Lung (tissue), 12 donors: ENCODE measurements around the gene DACT1. TPM values are rescaled to one million over a fixed set of nuclear protein-coding genes. Genes with fewer than 3 reads are reported as not detected.
A peak's percentile ranks its signal among the peaks of the same experiment; 100 is the strongest.

ENCODE experiments used
- ATAC-seq: fragments of 200-7000 bp; cut with Tn5 transposase; one replicate; pipeline ENCODE4 v1.9.1; 2020; ENCODE audit warnings: moderate number of reproducible peaks; ENCODE audit not compliant: insufficient read depth, low FRiP score
- DNase-seq, 3 donors: peaks; one replicate each; pipeline ENCODE4 v3.0.0-alpha.2; 2013 to 2017
- H3K27ac ChIP-seq, 2 donors: one replicate each; pipeline ENCODE4 v1.5.1; 2013; ENCODE audit warnings: mild to moderate bottlenecking in 2 of 2, moderate library complexity in 2 of 2, control low read depth in 1 of 2, inconsistent platforms in 1 of 2, low read depth in 1 of 2, low read length in 1 of 2
- H3K27me3 ChIP-seq, 3 donors: one replicate each; pipeline ENCODE4 v1.5.1; 2013; ENCODE audit warnings: low read length in 2 of 3; ENCODE audit not compliant: control insufficient read depth in 3 of 3, insufficient read depth in 3 of 3
- H3K36me3 ChIP-seq, 4 donors: one replicate each; pipeline ENCODE4 v1.5.1; 2013; ENCODE audit warnings: low read length in 4 of 4, mild to moderate bottlenecking in 1 of 4, moderate library complexity in 1 of 4; ENCODE audit not compliant: control insufficient read depth in 4 of 4, insufficient read depth in 4 of 4
- H3K4me1 ChIP-seq, 5 donors: one replicate each; pipeline ENCODE4 v1.5.1; 2013; ENCODE audit warnings: low read length in 5 of 5, mild to moderate bottlenecking in 2 of 5, moderate library complexity in 1 of 5; ENCODE audit not compliant: control insufficient read depth in 5 of 5, insufficient read depth in 5 of 5
- H3K4me3 ChIP-seq: one replicate; pipeline ENCODE4 v1.5.1; 2013; ENCODE audit warnings: mild to moderate bottlenecking, control low read depth, moderate library complexity
- H3K9ac ChIP-seq, 2 donors: one replicate each; pipeline ENCODE4 v1.5.1; 2013; ENCODE audit warnings: low read length in 2 of 2, control low read depth in 1 of 2; ENCODE audit not compliant: insufficient read depth in 1 of 2
- H3K9me3 ChIP-seq, 4 donors: one replicate each; pipeline ENCODE4 v1.5.1; 2013; ENCODE audit warnings: low read length in 3 of 4, mild to moderate bottlenecking in 1 of 4, moderate library complexity in 1 of 4; ENCODE audit not compliant: control insufficient read depth in 4 of 4, insufficient read depth in 3 of 4
- CTCF ChIP-seq: IDR thresholded peaks from 2 replicates; pipeline ENCODE4 v1.5.1; 2012; ENCODE audit warnings: mild to moderate bottlenecking; ENCODE audit errors: control extremely low read depth, extremely low read depth
- WGBS, 2 donors: extraction: QIAGEN DNeasy Blood & Tissue Kit; methylation state at CpG; one replicate each; pipeline ENCODE4 v1.1.7; 2013; 5-methylcytosine and 5-hydroxymethylcytosine counted together
- polyA plus RNA-seq, 2 donors: library from polyadenylated mRNA; stranded (reverse); fragments of 200-250 nt; gene quantifications; one replicate each; pipeline ENCODE4 v1.2.1, GENCODE V29; 2013
- total RNA-seq, 2 donors: library from RNA; depleted of rRNA in 1 of 2; stranded (reverse); fragments of >200 nt in 1 of 2; gene quantifications; one replicate each; pipeline ENCODE4 v1.2.1, GENCODE V29; 2014 to 2021
- donor health status: control.
- donor health status: control.
- donor health status: Bipolar disorder and iron deficiency.
- donor health status: healthy.
- donor health status: DM: yes; HTN: yes; CAD: no.

Gene DACT1
- total and polyA plus RNA-seq, 4 donors, result 1.7 to 22.4 (median 3.9) TPM

GRCh38 chr14:58668848-58669480, 31.2 kb downstream of the DACT1 start:
- WGBS, 2 donors, result 58 to 62% methylated on average over 5 of the region's 5 CpGs

GRCh38 chr14:58669556-58670200, 31.9 kb downstream of the DACT1 start:
- no peak overlapping the region for H3K27ac ChIP-seq

More at GRCh38 chr14:58668848-58669480, 31.2 kb downstream of the DACT1 start:
- H3K27ac ChIP-seq, result no peak overlapping the region
- peaks cover 0 to 37% (median 6%) of the 10 kb centered on the region in 5 donors for H3K4me1 ChIP-seq
- no peaks in the 10 kb centered on the region for H3K9me3 ChIP-seq
- H3K27me3 ChIP-seq, result no peaks in the 10 kb centered on the region
- no peak overlapping the region for H3K4me3 ChIP-seq
- no peaks in the 10 kb centered on the region for H3K36me3 ChIP-seq
- no peak overlapping the region for H3K9ac ChIP-seq
- no peak for TF ChIP-seq CTCF
- ATAC-seq (no peak), DNase-seq (peak in 1 of 3 donors; percentile 10)

GRCh38 chr14:58671024-58671423, 33.3 kb downstream of the DACT1 start:
- ATAC-seq (no peak), DNase-seq (peak in 2 of 3 donors; percentile 34 to 45)
- H3K4me3 ChIP-seq, result no peak overlapping the region
- H3K36me3 ChIP-seq, result no peaks in the 10 kb centered on the region
- H3K4me1 ChIP-seq, result peaks cover 0 to 37% (median 6%) of the 10 kb centered on the region in 5 donors
- no peaks in the 10 kb centered on the region for H3K9me3 ChIP-seq
- no peaks in the 10 kb centered on the region for H3K27me3 ChIP-seq
- 77 to 78% methylated on average over 1 of the region's 1 CpG for WGBS, 2 donors
- H3K9ac ChIP-seq, result no peak overlapping the region
- no peak overlapping the region for H3K27ac ChIP-seq
- TF ChIP-seq CTCF, result no peak

More at GRCh38 chr14:58669556-58670200, 31.9 kb downstream of the DACT1 start:
- H3K4me1 ChIP-seq, result peaks cover 0 to 37% (median 6%) of the 10 kb centered on the region in 5 donors
- no peak for DNase-seq
- H3K4me3 ChIP-seq, result no peak overlapping the region
- WGBS, 2 donors, result 42 to 81% methylated on average over 7 of the region's 7 CpGs
- no peaks in the 10 kb centered on the region for H3K27me3 ChIP-seq
- TF ChIP-seq CTCF, result no peak
- no peaks in the 10 kb centered on the region for H3K36me3 ChIP-seq
- no peaks in the 10 kb centered on the region for H3K9me3 ChIP-seq
- no peak overlapping the region for H3K9ac ChIP-seq
- no peak for ATAC-seq
